ENCODE data around the gene AMY1A. TPM values are rescaled to one million over a fixed set of nuclear protein-coding genes. Genes with fewer than 3 reads are reported as not detected.
"Not testable (repeated sequence)": the region's sequence is repeated elsewhere in the genome, so short reads cannot be mapped to it uniquely, and the experiment has no call there.

AMY1A gene
- total and polyA plus RNA-seq, 12 donors: not detected

- H3K36me3 ChIP-seq (replicated peaks in 1 of 2); H3K27ac ChIP-seq; DNase-seq; H3K4me3 ChIP-seq; H3K9me3 ChIP-seq (replicated peaks in 1 of 3); H3K4me1 ChIP-seq (replicated peaks in 1 of 2); intact Hi-C loops (cut with DNase I); H3K27me3 ChIP-seq: not testable (repeated sequence)
- no CpG with 5 or more reads among the region's 5 CpGs for WGBS, 4 donors
Observed at GRCh38 chr1:103696110-103696509, 40.5 kb downstream of the AMY1A start, which contains the start of gene AMY1B. TSS of gene AMY1B (minus strand) at chr1:103696210. CDS start at chr1:103695639, 571 bp downstream.

- H3K36me3 ChIP-seq (replicated peaks in 1 of 2); H3K27ac ChIP-seq; DNase-seq; H3K4me3 ChIP-seq; intact Hi-C loops (cut with DNase I); H3K27me3 ChIP-seq; H3K9me3 ChIP-seq (replicated peaks in 1 of 3); H3K4me1 ChIP-seq (replicated peaks in 1 of 2): not testable (repeated sequence)
- WGBS, 4 donors: no CpG with 5 or more reads among the region's 6 CpGs
Observed at GRCh38 chr1:103697430-103697829, 41.9 kb downstream of the AMY1A start.

- H3K36me3 ChIP-seq (replicated peaks in 1 of 2); H3K9me3 ChIP-seq (replicated peaks in 1 of 3); DNase-seq; H3K27ac ChIP-seq; H3K4me1 ChIP-seq (replicated peaks in 1 of 2); H3K27me3 ChIP-seq; H3K4me3 ChIP-seq; intact Hi-C loops (cut with DNase I): not testable (repeated sequence)
- no CpG with 5 or more reads among the region's 4 CpGs for WGBS, 4 donors
Observed at GRCh38 chr1:103700669-103701068, 45.1 kb downstream of the AMY1A start.

GRCh38 chr1:103701256-103701655 is 45.7 kb downstream of the AMY1A start:
- H3K9me3 ChIP-seq (replicated peaks in 1 of 3); H3K36me3 ChIP-seq (replicated peaks in 1 of 2); H3K4me3 ChIP-seq; DNase-seq; H3K27me3 ChIP-seq; H3K27ac ChIP-seq; H3K4me1 ChIP-seq (replicated peaks in 1 of 2); intact Hi-C loops (cut with DNase I): not testable (repeated sequence)
- WGBS, 4 donors: no CpG with 5 or more reads among the region's 4 CpGs

- WGBS, 4 donors: no CpG with 5 or more reads among the region's 3 CpGs
- intact Hi-C loops (cut with DNase I); DNase-seq: not testable (repeated sequence)
Observed at GRCh38 chr1:103707670-103708069, 52.1 kb downstream of the AMY1A start.

GRCh38 chr1:103710381-103710780 is 54.8 kb downstream of the AMY1A start:
- H3K27ac ChIP-seq; H3K27me3 ChIP-seq; H3K4me3 ChIP-seq; intact Hi-C loops (cut with DNase I); DNase-seq; H3K36me3 ChIP-seq (replicated peaks in 1 of 2); H3K4me1 ChIP-seq (replicated peaks in 1 of 2); H3K9me3 ChIP-seq (replicated peaks in 1 of 3): not testable (repeated sequence)
- WGBS, 4 donors: no CpG with 5 or more reads among the region's 3 CpGs

More at GRCh38 chr1:103707670-103708069, 52.1 kb downstream of the AMY1A start:
- not testable (repeated sequence) for H3K4me1 ChIP-seq (replicated peaks in 1 of 2); H3K27ac ChIP-seq; H3K9me3 ChIP-seq (replicated peaks in 1 of 3); H3K27me3 ChIP-seq; H3K4me3 ChIP-seq; H3K36me3 ChIP-seq (replicated peaks in 1 of 2)

Small RNA genes lying within 50 kb of the gene (small RNA-seq; reads per million reads assigned to genes)
- gene AC105272.1: 0 reads per million in 2 donors

Other genes with a start within 250 kb of the AMY1A start
- 10 to 100 TPM in 8 of 9 donors, 1 to 10 TPM in 1; 7.4 to 41.3 (median 23.7) TPM for gene RNPC3, start 130.1 kb upstream of the AMY1A start, total RNA-seq
- gene RNPC3, start 130.1 kb upstream of the AMY1A start, polyA plus RNA-seq: 10 to 100 TPM in 2 of 3 donors, 1 to 10 TPM in 1; 5.8 to 24.1 (median 12.7) TPM
- 10 to 100 TPM in 7 of 9 donors, 1 to 10 TPM in 2; 6.1 to 26.4 (median 14.4) TPM for gene AMY2B, start 84.2 kb upstream of the AMY1A start, total RNA-seq
- 100 to 1,000 TPM in 1 of 3 donors, 10 to 100 TPM in 1, 1 to 10 TPM in 1; 7.9 to 118 (median 88.6) TPM for gene AMY2B, start 84.2 kb upstream of the AMY1A start, polyA plus RNA-seq
- gene AMY2A, start 38.3 kb upstream of the AMY1A start, total RNA-seq: under 1 TPM in 5 of 9 donors, not detected in 4; 0.17 to 0.74 (median 0.32) TPM
- under 1 TPM in 1 of 3 donors, not detected in 2; 0.30 TPM for gene AMY2A, start 38.3 kb upstream of the AMY1A start, polyA plus RNA-seq
- not detected for gene AMY1B, start 40.5 kb downstream of the AMY1A start, total RNA-seq
- gene AMY1B, start 40.5 kb downstream of the AMY1A start, polyA plus RNA-seq: not detected
- gene AMY1C, start 94.1 kb downstream of the AMY1A start, total RNA-seq: not detected
- gene AMY1C, start 94.1 kb downstream of the AMY1A start, polyA plus RNA-seq: not detected